GM23248 (cell line): Measurements from ENCODE around the gene CDK14.

Experiments
- EZH2 ChIP-seq: fragments of 200-600 bp; sonication (generic); IDR thresholded peaks from 2 replicates; pipeline ENCODE4 v1.6.1; 2018; ENCODE audit warnings: antibody characterized with exemption, mild to moderate bottlenecking; ENCODE audit not compliant: insufficient read depth, poor library complexity, severe bottlenecking
- EZH2phosphoT487 ChIP-seq: fragments of 200-600 bp; sonication (generic); IDR thresholded peaks from 2 replicates; pipeline ENCODE4 v1.6.1; 2018; ENCODE audit warnings: antibody characterized with exemption, moderate library complexity, mild to moderate bottlenecking, low read depth; ENCODE audit not compliant: insufficient read depth

DNA sequence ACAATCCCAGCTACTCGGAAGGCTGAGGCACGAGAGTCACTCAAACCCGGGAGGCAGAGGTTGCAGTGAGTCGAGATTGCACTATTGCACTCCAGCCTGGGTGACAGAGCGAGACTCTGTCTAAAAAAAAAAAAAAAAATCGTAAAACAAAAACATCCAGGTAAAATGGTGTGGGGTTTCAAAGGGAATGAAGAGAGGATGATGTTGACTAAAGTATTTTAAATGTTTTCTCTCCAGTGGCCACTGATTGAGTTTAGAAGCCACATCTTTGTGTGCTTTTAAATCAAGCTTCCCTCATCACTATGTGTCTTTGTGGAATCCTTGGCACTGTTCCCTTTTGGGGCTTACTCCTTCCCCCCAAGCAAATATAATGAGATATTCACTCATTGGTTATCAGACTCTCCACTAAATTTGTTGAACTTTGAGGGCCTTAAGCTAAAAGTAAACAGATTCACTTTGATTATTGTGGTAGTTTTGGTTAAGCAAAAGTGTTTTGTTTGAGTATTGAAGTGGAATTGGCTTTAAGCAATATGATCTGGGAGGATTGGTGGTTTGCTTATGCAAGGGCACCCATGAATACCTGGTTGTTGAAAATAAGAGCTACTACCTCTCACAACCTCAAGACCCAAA lies 162.9 kb downstream of the CDK14 start:
- TF ChIP-seq EZH2 (no peak), EZH2phosphoT487 (no peak)
